Measurements from ENCODE around the gene ATG101.
A peak's percentile ranks its signal among the peaks of the same experiment; 100 is the strongest.
"Not testable (repeated sequence)": the region's sequence is repeated elsewhere in the genome, so short reads cannot be mapped to it uniquely, and the experiment has no call there.

ATG101 gene

DNA sequence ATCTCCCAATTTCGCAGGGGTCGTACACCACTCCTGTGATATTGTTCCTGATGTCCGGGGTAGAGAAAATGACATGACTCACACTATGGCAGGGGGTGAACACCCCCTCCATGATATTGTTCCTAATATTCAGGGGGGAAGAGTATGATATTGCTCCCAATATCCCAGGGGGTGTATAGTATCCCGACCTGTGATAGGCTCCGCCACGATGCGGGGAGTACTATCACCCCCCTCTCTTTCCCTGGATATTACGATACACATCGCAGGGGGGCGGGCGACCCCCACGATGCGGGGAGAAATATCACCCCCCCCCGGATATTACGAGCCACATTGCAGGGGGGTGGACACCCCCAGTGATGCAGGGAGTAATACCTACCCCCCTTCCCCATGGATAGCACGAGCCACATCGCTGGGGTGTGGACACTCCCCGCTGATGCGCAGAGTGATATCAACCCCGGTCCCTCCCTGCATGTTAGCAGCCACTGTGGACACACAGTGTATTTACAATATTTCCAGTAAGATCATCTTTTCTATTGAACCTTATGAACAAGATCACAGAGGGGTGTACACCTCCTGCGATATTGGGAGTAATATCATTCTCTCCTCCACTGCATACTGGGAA is 27.4 kb downstream of the ATG101 start:
- DNase-seq (ENCODE audit: low spot score) = no peak

GRCh38 chr12:52104431-52105089 is 34.8 kb downstream of the ATG101 start:
- not testable (repeated sequence) for DNase-seq (ENCODE audit: low spot score)

DNA sequence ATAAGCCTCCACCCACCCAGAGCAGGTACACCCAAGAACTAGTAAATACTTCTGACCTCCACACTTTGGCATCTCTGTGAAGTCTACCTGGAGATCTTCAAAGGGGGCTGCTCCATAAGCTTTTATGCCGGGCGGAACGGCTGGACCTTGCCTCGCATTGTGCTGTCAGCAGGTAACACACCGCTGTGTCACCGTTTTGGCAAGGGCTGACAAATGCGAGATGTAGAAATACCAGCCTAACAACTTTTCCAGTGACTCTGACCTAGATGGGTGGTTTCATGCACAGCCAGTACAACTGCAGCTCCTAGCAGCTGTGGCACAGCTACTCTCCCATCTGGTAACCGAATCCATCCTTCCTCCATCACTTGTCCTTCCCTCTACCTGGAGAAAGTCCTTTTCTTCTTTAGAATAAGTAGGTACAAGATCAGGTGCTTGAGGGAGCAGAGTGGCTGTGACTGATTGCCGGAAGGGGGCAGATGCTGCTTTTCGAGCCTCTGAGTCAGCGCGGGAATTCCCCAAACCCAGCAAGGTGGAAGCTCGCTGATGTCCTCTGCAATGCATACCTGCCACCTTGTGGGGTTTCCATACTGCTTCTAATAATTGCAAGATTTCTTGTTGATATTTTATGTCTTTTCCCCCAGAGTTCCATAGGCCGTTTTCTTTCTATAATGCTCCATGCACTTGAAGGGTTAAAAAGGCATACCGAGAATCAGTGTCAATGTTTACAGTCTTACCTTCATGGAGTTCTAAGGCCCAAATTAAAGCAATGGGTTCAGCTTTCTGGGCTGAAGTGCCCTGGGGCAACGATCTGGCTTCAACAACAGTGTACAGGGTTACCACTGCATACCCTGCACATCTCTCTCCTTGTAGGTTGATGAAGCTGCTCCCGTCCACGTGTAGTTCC is 46.7 kb downstream of the ATG101 start:
- not testable (repeated sequence) for DNase-seq (ENCODE audit: low spot score)

GRCh38 chr12:52117806-52118475 is 48.2 kb downstream of the ATG101 start:
- not testable (repeated sequence) for DNase-seq (ENCODE audit: low spot score)

- DNase-seq (ENCODE audit: low spot score) = peak; percentile 55
Observed at GRCh38 chr12:52119398-52120254, 49.8 kb downstream of the ATG101 start.

DNA sequence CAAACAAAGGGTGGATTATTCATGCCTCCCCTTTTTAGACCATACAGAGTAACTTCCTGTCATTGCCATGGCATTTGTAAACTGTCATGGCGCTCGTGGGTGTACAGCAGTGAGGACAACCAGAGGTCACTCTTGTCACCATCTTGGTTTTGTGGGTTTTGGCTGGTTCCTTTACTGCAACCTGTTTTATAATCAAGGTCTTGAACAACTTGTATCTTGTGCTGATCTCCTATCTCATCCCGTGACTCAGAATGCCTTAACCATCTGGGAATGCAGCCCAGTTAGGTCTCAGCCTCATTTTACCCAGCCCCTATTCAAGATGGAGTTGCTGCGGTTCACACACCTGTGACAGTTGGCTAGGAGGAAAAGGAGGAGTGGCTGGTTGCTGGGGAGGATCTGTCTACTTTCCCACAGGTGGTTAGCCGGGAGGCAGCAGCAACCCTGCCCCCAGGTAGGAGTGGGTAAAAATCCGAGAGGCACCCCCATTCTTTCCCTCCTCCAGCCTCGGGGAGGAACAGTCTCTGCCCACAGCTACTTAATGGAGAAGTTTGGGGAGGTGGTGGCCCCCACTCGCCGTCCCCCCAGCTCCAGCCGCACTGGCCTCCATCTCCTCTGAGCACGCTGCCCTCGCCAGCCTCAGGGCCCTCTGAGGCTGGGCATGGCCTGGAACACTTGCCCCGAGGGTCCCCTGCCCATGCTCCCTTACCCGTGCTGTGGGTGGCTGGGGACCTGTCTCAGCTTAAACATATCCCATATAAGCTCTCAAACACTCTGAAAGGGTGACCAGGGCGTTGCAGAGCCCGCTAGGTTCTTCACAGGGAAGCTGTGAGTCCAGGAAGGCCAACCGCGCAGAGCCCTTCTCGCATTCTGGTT is 51.4 kb downstream of the ATG101 start:
- DNase-seq (ENCODE audit: low spot score) = peak; percentile 1

DNA sequence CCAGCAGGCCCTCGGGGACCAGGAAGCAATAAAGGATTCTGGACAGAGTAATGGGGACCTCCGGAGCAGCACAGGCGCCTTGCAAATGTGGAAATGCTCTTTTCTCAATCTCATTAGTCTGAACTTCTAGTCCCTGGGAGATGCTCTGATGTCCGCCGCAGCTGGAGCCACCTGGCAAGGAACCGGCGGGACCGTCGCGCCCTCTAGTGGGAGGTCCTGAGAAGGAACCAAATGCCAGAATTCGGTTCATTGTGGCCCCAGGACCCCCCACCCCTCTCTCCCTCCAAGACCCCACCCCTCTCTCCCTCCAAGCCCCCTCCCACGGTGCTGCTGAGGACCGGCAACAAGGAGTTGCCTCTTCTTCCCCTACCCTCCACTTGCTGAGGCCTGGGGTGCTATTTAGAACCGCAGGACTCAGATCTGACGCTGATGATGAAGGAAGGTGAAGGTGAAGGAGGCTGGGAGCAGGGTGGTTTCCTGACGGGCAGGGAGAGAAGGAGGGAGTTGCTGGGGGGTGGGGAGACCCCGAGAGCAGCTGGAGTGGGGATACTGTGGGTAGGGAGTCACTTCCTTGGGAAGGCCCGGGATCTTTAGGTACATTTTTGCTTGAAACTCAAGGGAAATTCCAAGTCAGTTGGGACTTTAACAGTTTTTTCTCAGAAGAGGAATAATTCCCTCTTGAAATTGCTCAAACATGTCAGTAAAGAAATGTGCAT is 52.2 kb downstream of the ATG101 start:
- DNase-seq (ENCODE audit: low spot score) = peak; percentile 86

DNA sequence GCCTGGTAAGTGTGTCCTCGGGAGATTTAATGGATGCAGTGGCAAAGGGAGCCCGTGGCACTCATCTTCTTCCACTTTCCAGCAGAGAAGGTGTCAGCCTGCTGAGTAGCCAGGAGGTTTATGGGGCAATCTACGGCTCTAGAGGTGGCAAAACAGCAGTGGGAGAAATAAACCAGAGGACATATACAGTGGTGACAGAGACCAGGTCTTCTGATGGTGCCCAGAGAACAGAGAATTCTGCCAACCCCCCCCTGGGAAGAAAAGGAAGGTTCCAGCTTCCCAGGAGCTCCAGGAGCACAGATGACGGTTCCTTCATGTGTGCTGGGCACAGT is 52.7 kb downstream of the ATG101 start:
- no peak for DNase-seq (ENCODE audit: low spot score)

DNA sequence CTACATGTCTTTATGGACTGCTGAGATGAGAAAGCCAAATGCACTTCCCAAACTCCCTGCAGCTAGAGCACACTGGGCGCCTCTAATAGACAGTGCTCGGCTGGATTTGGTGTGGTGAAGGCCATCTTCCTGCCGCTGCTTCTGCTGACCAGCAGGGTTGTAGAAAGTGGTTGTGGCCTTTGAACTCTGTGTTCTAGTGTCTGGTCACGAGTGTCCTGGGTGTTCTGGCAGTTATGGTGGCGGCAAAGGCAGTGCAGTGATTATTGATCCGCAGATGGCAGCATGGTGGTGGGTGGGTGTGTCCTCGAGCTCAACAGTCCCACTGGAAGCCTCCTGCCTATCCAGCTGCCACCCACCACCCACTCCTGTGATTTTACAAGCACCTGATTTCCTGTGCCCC is 53.1 kb downstream of the ATG101 start:
- DNase-seq (ENCODE audit: low spot score) = peak; percentile 3

GRCh38 chr12:52123487-52124186 is 53.9 kb downstream of the ATG101 start:
- peak; percentile 1 for DNase-seq (ENCODE audit: low spot score)

DNA sequence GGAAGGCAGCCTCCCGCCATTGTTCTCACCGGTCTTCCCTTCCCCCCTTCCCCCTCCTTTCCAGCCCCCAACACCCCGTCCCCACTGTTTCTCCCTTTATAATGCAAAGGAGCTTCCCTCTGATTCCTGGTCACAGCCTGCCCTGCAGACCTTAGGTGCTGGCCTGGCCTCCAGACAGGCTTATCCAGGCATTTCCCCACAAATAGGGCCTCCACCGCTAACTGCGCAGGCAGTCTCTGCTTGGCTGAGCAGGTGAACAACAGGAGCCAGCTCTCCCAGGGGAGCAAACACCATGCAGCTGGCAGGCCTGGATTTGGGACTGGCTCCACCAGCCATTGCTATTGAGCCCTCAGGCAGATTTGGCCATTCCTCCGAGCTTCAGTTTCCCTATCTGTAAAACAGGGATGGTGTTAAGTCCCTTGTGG is 55.7 kb downstream of the ATG101 start:
- peak; percentile 2 for DNase-seq (ENCODE audit: low spot score)

DNA sequence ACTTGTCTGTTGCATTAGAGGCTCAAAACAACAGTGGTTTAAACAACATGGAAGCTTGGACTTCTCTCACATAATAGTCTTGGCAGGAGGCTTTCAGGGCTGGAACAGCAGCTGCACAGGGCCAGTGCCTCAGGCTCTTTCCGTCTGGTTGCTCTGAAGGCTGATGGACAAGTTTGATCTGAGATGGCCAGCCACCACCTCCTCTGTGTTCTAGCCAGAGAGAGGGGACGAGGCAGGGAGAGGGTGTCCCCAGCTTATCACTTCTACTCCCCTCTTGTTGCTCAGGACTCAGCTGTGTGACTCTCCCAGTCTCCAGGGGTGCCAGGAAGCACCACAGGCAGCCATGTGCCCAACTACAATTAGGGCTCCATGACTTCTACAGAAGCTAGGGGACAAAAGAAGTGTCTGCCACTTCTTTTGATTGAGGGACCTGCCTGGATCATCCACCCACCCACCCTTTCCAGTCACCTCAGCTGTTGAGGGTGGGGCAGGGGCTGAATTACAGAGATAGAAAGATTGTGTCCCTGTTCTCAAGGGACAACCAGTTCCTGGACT is 56.3 kb downstream of the ATG101 start:
- peak; percentile 4 for DNase-seq (ENCODE audit: low spot score)

Data from GM03348 (cell line).